ENCODE data around the gene HSPA14. TPM values are rescaled to one million over a fixed set of nuclear protein-coding genes. Genes with fewer than 3 reads are reported as not detected.
"Not testable (repeated sequence)": the region's sequence is repeated elsewhere in the genome, so short reads cannot be mapped to it uniquely, and the experiment has no call there.

Gene HSPA14
- total and polyA plus RNA-seq, 7 donors, result 10.0 to 19.8 (median 13.4) TPM

- Histone ChIP-seq H3K27me3 (no peaks in the 10 kb centered on the region), H3K4me3 (no peak overlapping the region), H3K27ac (no peak overlapping the region), H3K4me1 (no peaks in the 10 kb centered on the region), H3K9me3 (no peaks in the 10 kb centered on the region), H3K36me3 (no peaks in the 10 kb centered on the region)
- 88 to 94% methylated on average over 6 of the region's 6 CpGs for WGBS, 2 donors
- no peak for DNase-seq
- intact Hi-C loops (cut with DNase I), result no loop called here
- TF ChIP-seq CTCF (IDR thresholded peaks at IDR 0.05) (no peak), POLR2A (IDR thresholded peaks at IDR 0.05) (no peak), EP300 (IDR thresholded peaks at IDR 0.05) (no peak), POLR2AphosphoS5 (IDR thresholded peaks at IDR 0.05) (no peak)
These were observed 22.4 kb upstream of the HSPA14 start for GRCh38 chr10:14815681-14816080.

DNA sequence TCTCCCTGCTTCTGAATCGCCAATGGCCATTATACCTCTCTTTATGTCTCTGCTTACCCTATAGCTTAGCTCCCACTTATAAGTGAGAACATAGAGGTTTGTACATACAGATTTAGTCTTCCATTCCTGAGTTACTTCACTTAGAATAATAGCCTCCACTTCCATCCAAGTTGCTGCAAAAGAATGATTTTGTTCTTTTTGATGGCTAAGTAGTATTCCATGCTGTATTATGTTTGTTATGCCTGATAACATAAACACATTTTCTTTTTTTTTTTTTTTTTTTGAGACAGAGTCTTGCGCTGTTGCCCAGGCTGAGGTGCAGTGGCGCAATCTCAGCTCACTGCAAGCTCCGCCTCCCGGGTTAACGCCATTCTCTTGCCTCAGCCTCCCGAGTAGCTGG, 21.4 kb upstream of the HSPA14 start:
- intact Hi-C loops (cut with DNase I), result not testable (repeated sequence)
- WGBS, 2 donors, result 95 to 98% methylated on average over 7 of the region's 7 CpGs

DNA sequence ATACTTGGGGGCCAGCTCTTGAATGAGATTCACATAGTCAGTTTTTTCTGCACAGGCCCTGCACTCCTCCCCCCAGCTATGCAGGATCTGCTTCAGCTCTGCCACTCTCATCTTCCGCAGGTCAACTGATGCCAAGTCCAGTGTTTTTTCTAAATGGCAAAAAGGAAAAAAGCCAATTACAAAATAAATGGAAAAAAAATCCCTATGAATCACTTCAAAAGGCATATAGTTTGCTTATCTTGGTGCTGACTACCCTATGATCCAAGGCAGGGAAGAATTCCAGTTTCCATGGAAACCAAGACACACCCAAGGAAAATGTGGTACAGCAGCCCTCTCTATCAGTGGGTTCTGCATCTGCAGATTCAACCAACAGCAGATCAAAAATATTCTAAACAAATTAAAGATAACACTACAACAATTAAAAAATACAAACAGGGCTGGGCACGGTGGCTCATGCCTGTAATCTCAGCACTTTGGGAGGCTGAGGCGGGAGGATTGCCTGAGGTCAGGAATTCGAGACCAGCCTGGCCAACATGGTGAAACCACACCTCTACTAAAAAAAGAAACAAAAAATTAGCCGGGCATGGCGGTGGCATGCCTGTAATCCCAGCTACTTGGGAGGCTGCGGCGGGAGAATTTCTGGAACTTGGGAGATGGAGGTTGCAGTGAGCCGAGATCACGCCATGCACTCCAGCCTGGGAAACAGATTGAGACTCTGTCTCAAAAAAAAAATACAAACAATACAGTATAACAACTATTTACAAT, 17.9 kb upstream of the HSPA14 start:
- no peak overlapping the region for H3K27ac ChIP-seq
- H3K27me3 ChIP-seq, result no peaks in the 10 kb centered on the region
- peaks cover 0 to 6% (median 0%) of the 10 kb centered on the region in 4 donors for H3K4me1 ChIP-seq
- whole genome bisulfite sequencing, 2 donors, result 94 to 97% methylated on average over 10 of the region's 10 CpGs
- H3K36me3 ChIP-seq, result no peaks in the 10 kb centered on the region
- intact Hi-C loops (cut with DNase I), result loop anchor here (5.0 kb wide), 2 partner anchors 218 to 283 kb away; no protein-coding TSS in a partner anchor
- no peak for DNase-seq
- TF ChIP-seq POLR2A (IDR thresholded peaks at IDR 0.05) (no peak), CTCF (IDR thresholded peaks at IDR 0.05) (no peak), EP300 (IDR thresholded peaks at IDR 0.05) (no peak), POLR2AphosphoS5 (IDR thresholded peaks at IDR 0.05) (no peak)
- H3K4me3 ChIP-seq, result no peak overlapping the region
- no peaks in the 10 kb centered on the region for H3K9me3 ChIP-seq

More for the DNA sequence above, 21.4 kb upstream of the HSPA14 start:
- not testable (repeated sequence) for H3K27me3 ChIP-seq, H3K4me3 ChIP-seq, H3K27ac ChIP-seq, H3K4me1 ChIP-seq, H3K36me3 ChIP-seq, H3K9me3 ChIP-seq, DNase-seq

- H3K27ac ChIP-seq, result no peak overlapping the region
- no peak overlapping the region for H3K4me3 ChIP-seq
- 86 to 94% methylated on average over 5 of the region's 5 CpGs for WGBS, 2 donors
- H3K9me3 ChIP-seq, result no peaks in the 10 kb centered on the region
- H3K27me3 ChIP-seq, result no peaks in the 10 kb centered on the region
- TF ChIP-seq CTCF (IDR thresholded peaks at IDR 0.05) (no peak), POLR2A (IDR thresholded peaks at IDR 0.05) (no peak), POLR2AphosphoS5 (IDR thresholded peaks at IDR 0.05) (no peak), EP300 (IDR thresholded peaks at IDR 0.05) (no peak)
- no peak for DNase-seq
- peaks cover 0 to 6% (median 0%) of the 10 kb centered on the region in 4 donors for H3K4me1 ChIP-seq
- intact Hi-C loops (cut with DNase I), result loop anchor here (5.0 kb wide), 2 partner anchors 218 to 283 kb away; no protein-coding TSS in a partner anchor
- no peaks in the 10 kb centered on the region for H3K36me3 ChIP-seq
These were observed 17.3 kb upstream of the HSPA14 start for GRCh38 chr10:14820775-14821154.

- H3K4me3 ChIP-seq, result no peak overlapping the region
- 33 to 70% methylated on average over 6 of the region's 6 CpGs for WGBS, 2 donors
- no peaks in the 10 kb centered on the region for H3K9me3 ChIP-seq
- H3K36me3 ChIP-seq, result no peaks in the 10 kb centered on the region
- H3K4me1 ChIP-seq, result peaks cover 0 to 6% (median 0%) of the 10 kb centered on the region in 4 donors
- intact Hi-C loops (cut with DNase I), result loop anchor here (2.0 to 5.0 kb wide), 3 partner anchors 220 to 323 kb away; no protein-coding TSS in a partner anchor
- H3K27ac ChIP-seq, result no peak overlapping the region
- no peaks in the 10 kb centered on the region for H3K27me3 ChIP-seq
- DNase-seq, result no peak
- no peak for TF ChIP-seq POLR2AphosphoS5 (IDR thresholded peaks at IDR 0.05)
- TF ChIP-seq CTCF (IDR thresholded peaks at IDR 0.05), result no peak
- no peak for TF ChIP-seq POLR2A (IDR thresholded peaks at IDR 0.05)
- no peak for TF ChIP-seq EP300 (IDR thresholded peaks at IDR 0.05)
These were observed 16.3 kb upstream of the HSPA14 start for GRCh38 chr10:14821635-14822375.
